A673 (cell line): ENCODE results near the gene NDE1. TPM values are rescaled to one million over a fixed set of nuclear protein-coding genes. Genes with fewer than 3 reads are reported as not detected.
"Not testable (repeated sequence)": the region's sequence is repeated elsewhere in the genome, so short reads cannot be mapped to it uniquely, and the experiment has no call there.

Experiments
- BruUV-seq: library from RNA; stranded (reverse); fragments of 400-500 nt; replicated peaks from 2 replicates; lab custom pipeline; 2021; lab: Mats Ljungman, UMichigan
- CTCF ChIA-PET: fragments of 300-600 bp; sonication (Branson Sonifier 250); formaldehyde crosslinking; loops from one replicate; lab custom pipeline; 2022; ENCODE audit warnings: antibody characterized with exemption; lab: Charles Lee
- POLR2A ChIA-PET: fragments of 300-600 bp; sonication (Branson Sonifier 250); formaldehyde crosslinking; loops from one replicate; lab custom pipeline; 2022; ENCODE audit warnings: antibody characterized with exemption; ENCODE audit not compliant: low non-redundant PET; lab: Charles Lee
- DNase-seq: peaks from one replicate; pipeline ENCODE4 v3.0.0-alpha.2; 2015; ENCODE audit warnings: low spot score
- H3K27ac ChIP-seq: fragments of 200-600 bp; sonication (generic); 2 replicates; pipeline ENCODE4 v1.5.1; 2016; ENCODE audit warnings: mixed run types, low read depth, mild to moderate bottlenecking, mixed read lengths, antibody characterized with exemption, low read length; ENCODE audit not compliant: poor library complexity, severe bottlenecking
- H3K27me3 ChIP-seq: fragments of 200-600 bp; sonication (generic); replicated peaks from 2 replicates; pipeline ENCODE4 v1.6.1; 2017; ENCODE audit warnings: mixed run types, low read depth, mild to moderate bottlenecking, mixed read lengths, antibody characterized with exemption, low read length; ENCODE audit not compliant: insufficient read depth, poor library complexity
- H3K36me3 ChIP-seq: fragments of 200-600 bp; sonication (generic); 2 replicates; pipeline ENCODE4 v1.6.1; 2016; ENCODE audit warnings: mixed run types, mild to moderate bottlenecking, mixed read lengths, antibody characterized with exemption, low read length; ENCODE audit not compliant: insufficient read depth, poor library complexity, severe bottlenecking
- H3K4me1 ChIP-seq: fragments of 200-600 bp; sonication (generic); 2 replicates; pipeline ENCODE4 v1.6.1; 2017; ENCODE audit warnings: mixed run types, mild to moderate bottlenecking, mixed read lengths, antibody characterized with exemption, low read length; ENCODE audit not compliant: insufficient read depth, poor library complexity, severe bottlenecking
- H3K4me3 ChIP-seq: fragments of 200-600 bp; sonication (generic); 2 replicates; pipeline ENCODE4 v1.5.1; 2016; ENCODE audit warnings: low read depth, mixed run types, mild to moderate bottlenecking, mixed read lengths, low read length; ENCODE audit not compliant: poor library complexity, severe bottlenecking
- H3K9me3 ChIP-seq: fragments of 200-600 bp; sonication (generic); 2 replicates; pipeline ENCODE4 v1.6.1; 2016; ENCODE audit warnings: mixed run types, low read depth, mild to moderate bottlenecking, mixed read lengths, antibody characterized with exemption, low read length; ENCODE audit not compliant: poor library complexity, severe bottlenecking
- CTCF ChIP-seq: fragments of 300-800, 200-600 bp; sonication (generic); conservative IDR thresholded peaks from 2 replicates; pipeline ENCODE4 v1.5.1; 2017; ENCODE audit warnings: low read depth, mild to moderate bottlenecking, antibody characterized with exemption, low read length, moderate library complexity, mixed read lengths
- EZH2 ChIP-seq: fragments of 200-600 bp; sonication (generic); IDR thresholded peaks from 2 replicates; pipeline ENCODE4 v1.6.1; 2017; ENCODE audit warnings: borderline replicate concordance, low read depth, mild to moderate bottlenecking, mixed read lengths, antibody characterized with exemption, low read length; ENCODE audit not compliant: poor library complexity, severe bottlenecking
- intact Hi-C: fragments of 100-400 bp; cut with micrococcal nuclease; formaldehyde crosslinking; loops from one replicate; pipeline ENCODE4 v1.10.0; 2022; ENCODE audit not compliant: unreplicated experiment
- total RNA-seq: library from RNA; stranded (reverse); gene quantifications from 2 replicates; pipeline ENCODE4 v1.2.3, GENCODE V29; 2021

NDE1 gene
- total RNA-seq, 1 experiment from 2014 or later: 78.1 TPM

GRCh38 chr16:15725641-15726240, 75.7 kb downstream of the NDE1 start:
- Histone ChIP-seq H3K4me1 (no peaks in the 10 kb centered on the region), H3K27me3 (no peaks in the 10 kb centered on the region), H3K27ac (no peak overlapping the region), H3K9me3 (no peaks in the 10 kb centered on the region), H3K36me3 (peaks cover 4% of the 10 kb centered on the region), H3K4me3 (no peak overlapping the region)
- CTCF ChIA-PET: no interaction called here
- POLR2A ChIA-PET: no interaction called here
- TF ChIP-seq CTCF (no peak), EZH2 (no peak)
- TSS peak; percentile 34 for BruUV-seq
- intact Hi-C loops: no loop called here
- no peak for DNase-seq

- no peak overlapping the region for H3K27ac ChIP-seq
- no TSS peak for BruUV-seq
- CTCF ChIA-PET: no interaction called here
- peaks cover 4% of the 10 kb centered on the region for H3K36me3 ChIP-seq
- DNase-seq: no peak
- no peaks in the 10 kb centered on the region for H3K27me3 ChIP-seq
- H3K4me1 ChIP-seq: no peaks in the 10 kb centered on the region
- H3K9me3 ChIP-seq: no peaks in the 10 kb centered on the region
- intact Hi-C loops: no loop called here
- no peak overlapping the region for H3K4me3 ChIP-seq
- POLR2A ChIA-PET: no interaction called here
- TF ChIP-seq EZH2 (no peak), CTCF (no peak)
Observed at GRCh38 chr16:15726715-15727114, 76.7 kb downstream of the NDE1 start.

- intact Hi-C loops, H3K4me3 ChIP-seq, POLR2A ChIA-PET, H3K4me1 ChIP-seq, H3K27ac ChIP-seq, CTCF ChIA-PET, H3K9me3 ChIP-seq, H3K27me3 ChIP-seq, H3K36me3 ChIP-seq, DNase-seq, BruUV-seq: not testable (repeated sequence)
Observed at GRCh38 chr16:15727697-15728096, 77.7 kb downstream of the NDE1 start.

GRCh38 chr16:15729152-15729551, 79.1 kb downstream of the NDE1 start:
- POLR2A ChIA-PET: no interaction called here

More at GRCh38 chr16:15729152-15729551, 79.1 kb downstream of the NDE1 start:
- no peak for DNase-seq
- Histone ChIP-seq H3K4me1 (no peaks in the 10 kb centered on the region), H3K27me3 (no peaks in the 10 kb centered on the region), H3K4me3 (no peak overlapping the region), H3K36me3 (peaks cover 4% of the 10 kb centered on the region), H3K27ac (no peak overlapping the region), H3K9me3 (no peaks in the 10 kb centered on the region)
- CTCF ChIA-PET: no interaction called here
- BruUV-seq: no TSS peak
- intact Hi-C loops: no loop called here
- no peak for TF ChIP-seq CTCF
- TF ChIP-seq EZH2: no peak
